ENCODE measurements around the gene CATSPERD.

CATSPERD gene

GRCh38 chr19:5788422-5788821 is 68.0 kb downstream of the CATSPERD start:
- no peak for DNase-seq

- DNase-seq = no peak
These were observed 68.9 kb downstream of the CATSPERD start for GRCh38 chr19:5789351-5789761.

GRCh38 chr19:5789886-5790558 is 69.6 kb downstream of the CATSPERD start:
- DNase-seq = no peak

GRCh38 chr19:5790559-5791520 is 70.4 kb downstream of the CATSPERD start, which contains the start of gene DUS3L:
DUS3L (minus strand) TSS chr19:5791163; CDS start chr19:5791141, 22 bp downstream.
- peak; percentile 98 for DNase-seq

- DNase-seq = no peak
These were observed 71.8 kb downstream of the CATSPERD start for GRCh38 chr19:5792224-5792623.

GRCh38 chr19:5793188-5793587 is 72.8 kb downstream of the CATSPERD start:
- DNase-seq = no peak

- no peak for DNase-seq
These were observed 75.0 kb downstream of the CATSPERD start for GRCh38 chr19:5795382-5795919.

GRCh38 chr19:5798244-5798643 is 77.8 kb downstream of the CATSPERD start:
- no peak for DNase-seq

- DNase-seq = no peak
These were observed 79.1 kb downstream of the CATSPERD start for GRCh38 chr19:5799247-5800241.

- no peak for DNase-seq
These were observed 80.2 kb downstream of the CATSPERD start for GRCh38 chr19:5800361-5801270.

- no peak for DNase-seq
These were observed 81.6 kb downstream of the CATSPERD start for GRCh38 chr19:5801796-5802619.

GRCh38 chr19:5803441-5803751 is 83.0 kb downstream of the CATSPERD start:
- DNase-seq = no peak

- peak; percentile 96 for DNase-seq
These were observed 83.5 kb downstream of the CATSPERD start for GRCh38 chr19:5803752-5804515.

- DNase-seq = peak; percentile 51
These were observed 84.4 kb downstream of the CATSPERD start, which contains the start of gene NRTN for GRCh38 chr19:5804516-5805461. NRTN (plus strand) TSS chr19:5805067; CDS start chr19:5824166, 19,099 bp downstream.

GRCh38 chr19:5805462-5806132 is 85.2 kb downstream of the CATSPERD start:
- DNase-seq = peak; percentile 55

- DNase-seq = no peak
These were observed 85.7 kb downstream of the CATSPERD start for GRCh38 chr19:5806133-5806489.

- DNase-seq = no peak
These were observed 86.5 kb downstream of the CATSPERD start for GRCh38 chr19:5806905-5807304.
